Neutrophil (primary cell): Measurements from ENCODE around the gene NT5C.

Experiments used
- H3K27ac ChIP-seq: fragments of 200-600 bp; sonication (generic); 2 replicates; pipeline ENCODE4 v1.5.1; 2016; ENCODE audit warnings: mild to moderate bottlenecking, moderate library complexity
- H3K27me3 ChIP-seq: fragments of 200-600 bp; sonication (generic); 2 replicates; pipeline ENCODE4 v1.6.0; 2016; ENCODE audit warnings: mild to moderate bottlenecking
- H3K36me3 ChIP-seq: fragments of 200-600 bp; sonication (generic); 2 replicates; pipeline ENCODE4 v1.5.1; 2017
- H3K4me1 ChIP-seq, 2 experiments: fragments of 200-600 bp in 1 of 2; sonication (generic) in 1 of 2; 1 replicate in 1 of 2; 2 replicates in 1 of 2; pipeline versions ENCODE4 v1.5.1 to v1.6.1; 2013 to 2016; ENCODE audit warnings: low read depth in 1 of 2, low read length in 1 of 2, mild to moderate bottlenecking in 1 of 2, moderate library complexity in 1 of 2; ENCODE audit not compliant: control insufficient read depth in 1 of 2, insufficient read depth in 1 of 2
- H3K4me3 ChIP-seq, 2 experiments: fragments of 200-600 bp in 1 of 2; sonication (generic) in 1 of 2; 1 replicate in 1 of 2; 2 replicates in 1 of 2; pipeline ENCODE4 v1.5.1; 2013 to 2016; ENCODE audit warnings: low read depth in 1 of 2, low read length in 1 of 2, mild to moderate bottlenecking in 1 of 2, moderate library complexity in 1 of 2
- H3K9me3 ChIP-seq: fragments of 200-600 bp; sonication (generic); 2 replicates; pipeline ENCODE4 v1.5.1; 2016
- TF ChIP-seq, protein P1 (sequence below): fragments of 200-600 bp; sonication (generic); IDR thresholded peaks from 2 replicates; pipeline ENCODE4 v1.5.1; 2016; ENCODE audit warnings: antibody characterized with exemption

The NT5C gene

GRCh38 chr17:75084039-75084660 lies 47.4 kb downstream of the NT5C start:
- Histone ChIP-seq H3K36me3 (no peaks in the 10 kb centered on the region), H3K9me3 (no peaks in the 10 kb centered on the region), H3K4me3 (no peak overlapping the region), H3K27ac (no peak overlapping the region), H3K27me3 (no peaks in the 10 kb centered on the region), H3K4me1 (peaks cover 27 to 30% of the 10 kb centered on the region in 2 experiments)
- TF ChIP-seq, protein P1, sequence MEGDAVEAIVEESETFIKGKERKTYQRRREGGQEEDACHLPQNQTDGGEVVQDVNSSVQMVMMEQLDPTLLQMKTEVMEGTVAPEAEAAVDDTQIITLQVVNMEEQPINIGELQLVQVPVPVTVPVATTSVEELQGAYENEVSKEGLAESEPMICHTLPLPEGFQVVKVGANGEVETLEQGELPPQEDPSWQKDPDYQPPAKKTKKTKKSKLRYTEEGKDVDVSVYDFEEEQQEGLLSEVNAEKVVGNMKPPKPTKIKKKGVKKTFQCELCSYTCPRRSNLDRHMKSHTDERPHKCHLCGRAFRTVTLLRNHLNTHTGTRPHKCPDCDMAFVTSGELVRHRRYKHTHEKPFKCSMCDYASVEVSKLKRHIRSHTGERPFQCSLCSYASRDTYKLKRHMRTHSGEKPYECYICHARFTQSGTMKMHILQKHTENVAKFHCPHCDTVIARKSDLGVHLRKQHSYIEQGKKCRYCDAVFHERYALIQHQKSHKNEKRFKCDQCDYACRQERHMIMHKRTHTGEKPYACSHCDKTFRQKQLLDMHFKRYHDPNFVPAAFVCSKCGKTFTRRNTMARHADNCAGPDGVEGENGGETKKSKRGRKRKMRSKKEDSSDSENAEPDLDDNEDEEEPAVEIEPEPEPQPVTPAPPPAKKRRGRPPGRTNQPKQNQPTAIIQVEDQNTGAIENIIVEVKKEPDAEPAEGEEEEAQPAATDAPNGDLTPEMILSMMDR = no peak

- peaks cover 25 to 27% of the 10 kb centered on the region in 2 experiments for H3K4me1 ChIP-seq
- TF ChIP-seq, protein P1 = no peak
- no peaks in the 10 kb centered on the region for H3K27me3 ChIP-seq
- H3K4me3 ChIP-seq = no peak overlapping the region
- no peaks in the 10 kb centered on the region for H3K9me3 ChIP-seq
- H3K36me3 ChIP-seq = no peaks in the 10 kb centered on the region
- no peak overlapping the region for H3K27ac ChIP-seq
Measured at GRCh38 chr17:75082683-75083082, 48.9 kb downstream of the NT5C start.

- Histone ChIP-seq H3K9me3 (no peaks in the 10 kb centered on the region), H3K4me3 (no peak overlapping the region), H3K4me1 (peaks cover 28 to 29% of the 10 kb centered on the region in 2 experiments), H3K36me3 (no peaks in the 10 kb centered on the region), H3K27ac (peak overlapping the region; percentile 26), H3K27me3 (no peaks in the 10 kb centered on the region)
- TF ChIP-seq, protein P1 = no peak
Measured at GRCh38 chr17:75081611-75082540, 49.7 kb downstream of the NT5C start.
